Measurements from ENCODE around the gene PDE6C. TPM values are rescaled to one million over a fixed set of nuclear protein-coding genes. Genes with fewer than 3 reads are reported as not detected.

Gene PDE6C
- total RNA-seq, 1 donor from 2014 or later = not detected

GRCh38 chr10:93672890-93673289 lies 60.6 kb downstream of the PDE6C start:
- Histone ChIP-seq H3F3A (ENCODE audit: low read depth) (peaks cover 10% of the 10 kb centered on the region), H3K9me3 (ENCODE audit: low read depth) (no peaks in the 10 kb centered on the region), H3K79me2 (ENCODE audit: low read depth) (no peaks in the 10 kb centered on the region), H3K36me3 (peaks cover 5% of the 10 kb centered on the region), H3K27me3 (no peaks in the 10 kb centered on the region), H3K9ac (no peak overlapping the region), H4K20me1 (ENCODE audit: low read depth) (no peaks in the 10 kb centered on the region), H2AFZ (replicated peaks) (no peak overlapping the region), H3K4me1 (no peaks in the 10 kb centered on the region), H3K4me2 (no peak overlapping the region), H3K27ac (no peak overlapping the region), H3K4me3 (no peak overlapping the region)
- DNase-seq (ENCODE audit: low spot score) = no peak
- Mint-ChIP-seq H3K4me1 (no peaks in the 10 kb centered on the region), H3K36me3 (peaks cover 6% of the 10 kb centered on the region), H3K27me3 (ENCODE audit: insufficient read depth, low read depth) (no peaks in the 10 kb centered on the region), H3K4me3 (no peak overlapping the region), H3K9me3 (no peaks in the 10 kb centered on the region), H3K27ac (no peak overlapping the region)
- TF ChIP-seq EZH2phosphoT487 (IDR thresholded peaks at IDR 0.05) (no peak), EZH2 (IDR thresholded peaks at IDR 0.05) (no peak)
- TF ChIP-seq, protein P1, sequence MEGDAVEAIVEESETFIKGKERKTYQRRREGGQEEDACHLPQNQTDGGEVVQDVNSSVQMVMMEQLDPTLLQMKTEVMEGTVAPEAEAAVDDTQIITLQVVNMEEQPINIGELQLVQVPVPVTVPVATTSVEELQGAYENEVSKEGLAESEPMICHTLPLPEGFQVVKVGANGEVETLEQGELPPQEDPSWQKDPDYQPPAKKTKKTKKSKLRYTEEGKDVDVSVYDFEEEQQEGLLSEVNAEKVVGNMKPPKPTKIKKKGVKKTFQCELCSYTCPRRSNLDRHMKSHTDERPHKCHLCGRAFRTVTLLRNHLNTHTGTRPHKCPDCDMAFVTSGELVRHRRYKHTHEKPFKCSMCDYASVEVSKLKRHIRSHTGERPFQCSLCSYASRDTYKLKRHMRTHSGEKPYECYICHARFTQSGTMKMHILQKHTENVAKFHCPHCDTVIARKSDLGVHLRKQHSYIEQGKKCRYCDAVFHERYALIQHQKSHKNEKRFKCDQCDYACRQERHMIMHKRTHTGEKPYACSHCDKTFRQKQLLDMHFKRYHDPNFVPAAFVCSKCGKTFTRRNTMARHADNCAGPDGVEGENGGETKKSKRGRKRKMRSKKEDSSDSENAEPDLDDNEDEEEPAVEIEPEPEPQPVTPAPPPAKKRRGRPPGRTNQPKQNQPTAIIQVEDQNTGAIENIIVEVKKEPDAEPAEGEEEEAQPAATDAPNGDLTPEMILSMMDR (IDR thresholded peaks at IDR 0.05) = no peak

DNA sequence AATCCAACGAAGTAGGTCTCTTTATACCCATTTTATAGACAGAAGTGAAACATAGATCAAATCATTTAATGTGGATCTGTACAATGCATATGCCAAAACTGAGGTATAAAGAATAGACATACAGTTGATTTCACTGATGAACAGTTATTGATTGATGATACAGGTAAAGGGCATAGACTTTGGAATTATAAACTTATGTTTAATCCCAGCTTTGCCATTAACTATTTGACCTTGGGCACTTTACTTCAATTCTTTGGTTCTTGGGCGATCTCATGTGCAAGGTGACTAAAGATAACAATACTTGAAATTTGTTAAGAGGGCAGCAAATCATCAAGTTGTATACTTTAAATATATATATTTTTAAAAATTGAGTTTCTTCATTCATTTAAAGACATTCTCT lies 61.5 kb downstream of the PDE6C start:
- no peak overlapping the region for H3K4me3 ChIP-seq
- no peaks in the 10 kb centered on the region for H3K9me3 ChIP-seq (ENCODE audit: low read depth)
- Mint-ChIP-seq H3K27me3 (ENCODE audit: insufficient read depth, low read depth) (no peaks in the 10 kb centered on the region), H3K4me3 (no peak overlapping the region), H3K27ac (no peak overlapping the region), H3K4me1 (no peaks in the 10 kb centered on the region), H3K9me3 (no peaks in the 10 kb centered on the region), H3K36me3 (peaks cover 2% of the 10 kb centered on the region)
- no peak for TF ChIP-seq EZH2 (IDR thresholded peaks at IDR 0.05)
- TF ChIP-seq, protein P1 (IDR thresholded peaks at IDR 0.05) = no peak
- TF ChIP-seq EZH2phosphoT487 (IDR thresholded peaks at IDR 0.05) = no peak
- no peaks in the 10 kb centered on the region for H3K79me2 ChIP-seq (ENCODE audit: low read depth)
- H3K36me3 ChIP-seq = peaks cover 5% of the 10 kb centered on the region
- no peaks in the 10 kb centered on the region for H4K20me1 ChIP-seq (ENCODE audit: low read depth)
- H3K4me1 ChIP-seq = no peaks in the 10 kb centered on the region
- no peak overlapping the region for H3K4me2 ChIP-seq
- H2AFZ ChIP-seq (replicated peaks) = no peak overlapping the region
- no peak overlapping the region for H3K27ac ChIP-seq
- no peaks in the 10 kb centered on the region for H3K27me3 ChIP-seq
- H3K9ac ChIP-seq = no peak overlapping the region
- H3F3A ChIP-seq (ENCODE audit: low read depth) = peaks cover 10% of the 10 kb centered on the region
- DNase-seq (ENCODE audit: low spot score) = no peak

- H3K27ac ChIP-seq = no peak overlapping the region
- Mint-ChIP-seq H3K27ac (no peak overlapping the region), H3K4me1 (no peaks in the 10 kb centered on the region), H3K36me3 (no peaks in the 10 kb centered on the region), H3K4me3 (no peak overlapping the region), H3K9me3 (no peaks in the 10 kb centered on the region), H3K27me3 (ENCODE audit: insufficient read depth, low read depth) (no peaks in the 10 kb centered on the region)
- no peaks in the 10 kb centered on the region for H3K9me3 ChIP-seq (ENCODE audit: low read depth)
- no peak for DNase-seq (ENCODE audit: low spot score)
- H3K4me1 ChIP-seq = no peaks in the 10 kb centered on the region
- H3K9ac ChIP-seq = peak overlapping the region; percentile 8
- H3F3A ChIP-seq (ENCODE audit: low read depth) = peaks cover 3% of the 10 kb centered on the region
- H3K36me3 ChIP-seq = peaks cover 9% of the 10 kb centered on the region
- H4K20me1 ChIP-seq (ENCODE audit: low read depth) = no peaks in the 10 kb centered on the region
- H3K4me2 ChIP-seq = no peak overlapping the region
- no peaks in the 10 kb centered on the region for H3K79me2 ChIP-seq (ENCODE audit: low read depth)
- no peaks in the 10 kb centered on the region for H3K27me3 ChIP-seq
- TF ChIP-seq EZH2 (IDR thresholded peaks at IDR 0.05) (no peak), EZH2phosphoT487 (IDR thresholded peaks at IDR 0.05) (no peak)
- TF ChIP-seq, protein P1 (IDR thresholded peaks at IDR 0.05) = no peak
- H3K4me3 ChIP-seq = no peak overlapping the region
- H2AFZ ChIP-seq (replicated peaks) = no peak overlapping the region
Measured at GRCh38 chr10:93678386-93678785, 66.0 kb downstream of the PDE6C start.
